Measurements from ENCODE around the gene NFXL1. TPM values are rescaled to one million over a fixed set of nuclear protein-coding genes. Genes with fewer than 3 reads are reported as not detected.

The NFXL1 gene
- polyA plus RNA-seq, 2 of the 4 experiments (the other 2 are of a cell fraction): 7.1 to 15.7 TPM

DNA sequence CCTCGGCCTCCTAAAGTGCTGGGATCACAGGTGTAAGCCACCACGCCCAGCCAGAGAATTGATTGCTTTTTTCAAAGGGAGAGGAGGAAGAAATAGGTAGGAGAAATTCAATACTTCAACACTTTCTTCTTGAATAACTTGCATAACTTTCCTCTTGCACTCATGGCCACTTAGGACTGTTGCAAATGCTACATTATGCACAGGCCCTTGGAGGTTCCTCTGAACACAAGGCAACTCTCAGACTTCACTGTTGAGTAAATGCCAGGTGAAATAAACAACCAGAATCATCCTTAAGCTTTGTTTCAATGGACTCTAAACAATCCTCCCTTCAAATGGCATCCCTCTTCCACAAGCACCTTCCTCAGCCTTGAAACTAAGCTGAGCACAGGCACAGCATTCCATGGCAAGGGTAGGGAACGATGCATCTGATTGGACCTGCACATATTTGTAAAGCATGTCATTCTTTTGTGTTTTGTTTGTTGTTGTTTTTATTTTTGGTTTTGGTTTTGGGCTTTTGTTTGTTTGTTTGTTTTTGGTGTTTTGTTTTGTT lies 104.7 kb downstream of the NFXL1 start:
- no peak for DNase-seq (ENCODE audit: low read depth in 1 of 2, low spot score in 1 of 2)

DNA sequence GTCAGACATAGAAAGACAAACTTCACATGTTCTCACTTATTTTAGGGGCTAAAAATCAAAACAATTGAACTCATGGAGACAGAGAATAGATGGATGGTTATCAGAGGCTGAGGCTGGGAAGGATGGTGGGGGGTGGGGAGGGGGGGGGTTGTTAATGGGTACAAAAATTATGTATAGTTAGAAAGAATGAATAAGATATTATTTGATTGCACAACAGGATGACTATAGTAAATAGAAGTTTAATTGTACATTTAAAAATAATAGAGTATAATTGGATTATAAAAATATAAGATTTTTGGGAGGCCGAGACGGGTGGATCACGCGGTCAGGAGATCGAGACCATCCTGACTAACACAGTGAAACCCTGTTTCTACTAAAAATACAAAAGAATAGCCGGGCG lies 109.8 kb downstream of the NFXL1 start:
- Histone ChIP-seq H3K4me1 (no peaks in the 10 kb centered on the region), H3K4me2 (no peak overlapping the region), H3K4me3 (no peak overlapping the region), H3K9me3 (no peaks in the 10 kb centered on the region), H3K27ac (no peak overlapping the region)
- DNase-seq (ENCODE audit: low read depth in 1 of 2, low spot score in 1 of 2) (no peak), FAIRE-seq (no peak), ATAC-seq (no peak)
- CTCF ChIA-PET: no interaction called here
- no peak for TF ChIP-seq RNF2 (IDR thresholded peaks at IDR 0.05; ENCODE audit: borderline replicate concordance, low read depth)
- no peak for TF ChIP-seq CHD4 (IDR thresholded peaks at IDR 0.05; ENCODE audit: borderline replicate concordance)
- no peak for TF ChIP-seq FOSB (CRISPR knock-in tag; IDR thresholded peaks at IDR 0.05)
- TF ChIP-seq RFX5 (IDR thresholded peaks at IDR 0.05): no peak
- TF ChIP-seq RARB (CRISPR knock-in tag; IDR thresholded peaks at IDR 0.05): no peak
- TF ChIP-seq, protein P1, sequence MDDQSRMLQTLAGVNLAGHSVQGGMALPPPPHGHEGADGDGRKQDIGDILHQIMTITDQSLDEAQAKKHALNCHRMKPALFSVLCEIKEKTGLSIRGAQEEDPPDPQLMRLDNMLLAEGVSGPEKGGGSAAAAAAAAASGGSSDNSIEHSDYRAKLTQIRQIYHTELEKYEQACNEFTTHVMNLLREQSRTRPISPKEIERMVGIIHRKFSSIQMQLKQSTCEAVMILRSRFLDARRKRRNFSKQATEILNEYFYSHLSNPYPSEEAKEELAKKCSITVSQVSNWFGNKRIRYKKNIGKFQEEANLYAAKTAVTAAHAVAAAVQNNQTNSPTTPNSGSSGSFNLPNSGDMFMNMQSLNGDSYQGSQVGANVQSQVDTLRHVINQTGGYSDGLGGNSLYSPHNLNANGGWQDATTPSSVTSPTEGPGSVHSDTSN (IDR thresholded peaks at IDR 0.05): no peak
- TF ChIP-seq, protein P2, sequence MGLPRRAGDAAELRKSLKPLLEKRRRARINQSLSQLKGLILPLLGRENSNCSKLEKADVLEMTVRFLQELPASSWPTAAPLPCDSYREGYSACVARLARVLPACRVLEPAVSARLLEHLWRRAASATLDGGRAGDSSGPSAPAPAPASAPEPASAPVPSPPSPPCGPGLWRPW (IDR thresholded peaks at IDR 0.05): no peak
- TF ChIP-seq HOXB5 (CRISPR knock-in tag; IDR thresholded peaks at IDR 0.05): no peak
- TF ChIP-seq RAD21 (conservative IDR thresholded peaks at IDR 0.05 in 1 of 2, IDR thresholded peaks at IDR 0.05 in 1 of 2): no peak
- TF ChIP-seq JUNB (IDR thresholded peaks at IDR 0.05): no peak
- TF ChIP-seq, protein P3, sequence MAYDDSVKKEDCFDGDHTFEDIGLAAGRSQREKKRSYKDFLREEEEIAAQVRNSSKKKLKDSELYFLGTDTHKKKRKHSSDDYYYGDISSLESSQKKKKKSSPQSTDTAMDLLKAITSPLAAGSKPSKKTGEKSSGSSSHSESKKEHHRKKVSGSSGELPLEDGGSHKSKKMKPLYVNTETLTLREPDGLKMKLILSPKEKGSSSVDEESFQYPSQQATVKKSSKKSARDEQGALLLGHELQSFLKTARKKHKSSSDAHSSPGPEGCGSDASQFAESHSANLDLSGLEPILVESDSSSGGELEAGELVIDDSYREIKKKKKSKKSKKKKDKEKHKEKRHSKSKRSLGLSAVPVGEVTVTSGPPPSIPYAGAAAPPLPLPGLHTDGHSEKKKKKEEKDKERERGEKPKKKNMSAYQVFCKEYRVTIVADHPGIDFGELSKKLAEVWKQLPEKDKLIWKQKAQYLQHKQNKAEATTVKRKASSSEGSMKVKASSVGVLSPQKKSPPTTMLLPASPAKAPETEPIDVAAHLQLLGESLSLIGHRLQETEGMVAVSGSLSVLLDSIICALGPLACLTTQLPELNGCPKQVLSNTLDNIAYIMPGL (CRISPR knock-in tag; IDR thresholded peaks at IDR 0.05; ENCODE audit: borderline replicate concordance): no peak
- POLR2A ChIA-PET: no interaction called here
- WGBS (ENCODE audit: missing lambda C conversion rate): 15% methylated on average over 7 of the region's 7 CpGs

More for the DNA sequence above, 104.7 kb downstream of the NFXL1 start:
- WGBS (ENCODE audit: missing lambda C conversion rate): 4% methylated on average over 3 of the region's 3 CpGs
- no peak overlapping the region for H3K4me2 ChIP-seq
- H3K4me1 ChIP-seq: no peaks in the 10 kb centered on the region
- ATAC-seq: no peak
- no peaks in the 10 kb centered on the region for H3K9me3 ChIP-seq
- FAIRE-seq: no peak
- ChIA-PET CTCF (no interaction called here), POLR2A (no interaction called here)
- no peak overlapping the region for H3K4me3 ChIP-seq
- TF ChIP-seq BCL3 (IDR thresholded peaks at IDR 0.05) (no peak), RNF2 (IDR thresholded peaks at IDR 0.05; ENCODE audit: borderline replicate concordance, low read depth) (no peak), HEYL (CRISPR knock-in tag; IDR thresholded peaks at IDR 0.05) (no peak), HOXA7 (CRISPR knock-in tag; IDR thresholded peaks at IDR 0.05) (no peak), NPAS2 (CRISPR knock-in tag; IDR thresholded peaks at IDR 0.05; ENCODE audit: borderline replicate concordance) (no peak), HOXB13 (CRISPR knock-in tag; IDR thresholded peaks at IDR 0.05; ENCODE audit: low read depth) (no peak), HDAC2 (IDR thresholded peaks at IDR 0.05) (no peak), TP53 (CRISPR knock-in tag; IDR thresholded peaks at IDR 0.05) (no peak)
- no peak overlapping the region for H3K27ac ChIP-seq

DNA sequence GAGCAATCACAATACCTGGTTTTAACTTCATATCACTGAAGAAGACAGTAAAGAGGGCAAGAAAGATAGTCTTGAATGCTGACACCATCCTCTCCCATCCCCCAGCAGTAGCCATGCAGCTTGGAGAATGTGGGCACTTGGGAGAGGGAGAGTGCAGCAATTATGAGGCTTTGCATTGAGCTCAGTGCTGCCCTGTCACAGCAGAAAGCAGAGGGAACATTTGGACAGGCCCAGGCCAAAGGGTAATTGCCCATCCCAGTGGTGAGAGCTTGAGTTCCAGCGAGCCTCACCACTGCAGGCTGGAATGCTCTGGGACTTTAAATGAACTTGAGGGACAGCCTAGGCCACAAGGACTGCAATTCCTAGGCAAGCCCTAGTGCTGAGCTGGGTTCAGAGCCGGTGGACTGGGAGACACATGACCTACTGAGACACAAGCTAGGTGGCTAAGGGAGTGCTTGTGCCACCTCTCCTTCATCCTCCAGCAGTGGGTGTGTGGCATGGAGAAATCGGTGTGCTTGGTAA lies 112.8 kb downstream of the NFXL1 start:
- no peak for ATAC-seq
- H3K4me2 ChIP-seq: no peak overlapping the region
- 15% methylated on average over 3 of the region's 3 CpGs for WGBS (ENCODE audit: missing lambda C conversion rate)
- POLR2A ChIA-PET: no interaction called here
- no peaks in the 10 kb centered on the region for H3K4me1 ChIP-seq
- FAIRE-seq: no peak
- CTCF ChIA-PET: no interaction called here
- DNase-seq (ENCODE audit: low read depth in 1 of 2, low spot score in 1 of 2): no peak
- TF ChIP-seq CBX2 (IDR thresholded peaks at IDR 0.05; ENCODE audit: borderline replicate concordance, low read depth) (no peak), MAZ (IDR thresholded peaks at IDR 0.05; ENCODE audit: borderline replicate concordance, low read depth, low read length) (no peak), FOSB (CRISPR knock-in tag; IDR thresholded peaks at IDR 0.05) (no peak), HDAC2 (IDR thresholded peaks at IDR 0.05) (no peak), POLR2AphosphoS2 (conservative IDR thresholded peaks at IDR 0.05; ENCODE audit: low read length) (no peak), FOXS1 (CRISPR knock-in tag; IDR thresholded peaks at IDR 0.05) (no peak)
- no peak overlapping the region for H3K27ac ChIP-seq
- no peaks in the 10 kb centered on the region for H3K9me3 ChIP-seq
- no peak overlapping the region for H3K4me3 ChIP-seq
